ENCODE data around the gene FBXL13.

- TF ChIP-seq EZH2phosphoT487 (IDR thresholded peaks at IDR 0.05; ENCODE audit: insufficient read depth, low read depth) (no peak), EZH2 (IDR thresholded peaks at IDR 0.05; ENCODE audit: insufficient read depth, poor library complexity, severe bottlenecking) (no peak)
Observed at GRCh38 chr7:102982235-102982634, 92.4 kb downstream of the FBXL13 start.

Data from GM23248 (cell line).